ENCODE data around the gene SUSD3.

The SUSD3 gene

DNA sequence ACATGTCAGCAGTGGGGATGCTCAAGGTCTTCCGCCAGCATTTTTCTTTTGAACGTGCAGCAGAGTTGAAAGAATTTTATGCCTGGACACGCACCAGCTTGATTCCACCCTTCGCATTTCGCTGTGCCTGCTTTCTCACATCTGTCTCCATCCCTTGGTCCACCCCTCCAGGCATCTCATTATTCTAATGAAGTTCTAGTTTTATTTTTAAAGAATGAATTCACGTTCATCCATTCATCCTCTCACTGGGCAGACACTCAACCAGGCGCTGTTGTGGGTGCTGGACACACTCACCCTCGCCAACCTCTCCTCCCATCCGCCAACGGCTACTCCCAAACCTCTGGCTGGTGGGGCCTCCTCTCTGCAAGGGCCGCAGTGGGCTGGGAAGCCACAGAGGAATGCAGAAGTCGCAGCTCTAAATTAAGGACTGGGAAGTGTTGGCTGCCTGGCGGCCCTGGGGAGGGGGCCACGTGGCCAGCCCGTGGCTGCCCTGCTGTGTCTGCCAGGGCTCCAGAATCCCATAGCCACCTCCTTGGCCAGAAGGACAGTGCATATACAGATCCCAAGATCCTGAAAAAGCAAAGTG lies 6.7 kb downstream of the SUSD3 start:
- TF ChIP-seq, protein P1, sequence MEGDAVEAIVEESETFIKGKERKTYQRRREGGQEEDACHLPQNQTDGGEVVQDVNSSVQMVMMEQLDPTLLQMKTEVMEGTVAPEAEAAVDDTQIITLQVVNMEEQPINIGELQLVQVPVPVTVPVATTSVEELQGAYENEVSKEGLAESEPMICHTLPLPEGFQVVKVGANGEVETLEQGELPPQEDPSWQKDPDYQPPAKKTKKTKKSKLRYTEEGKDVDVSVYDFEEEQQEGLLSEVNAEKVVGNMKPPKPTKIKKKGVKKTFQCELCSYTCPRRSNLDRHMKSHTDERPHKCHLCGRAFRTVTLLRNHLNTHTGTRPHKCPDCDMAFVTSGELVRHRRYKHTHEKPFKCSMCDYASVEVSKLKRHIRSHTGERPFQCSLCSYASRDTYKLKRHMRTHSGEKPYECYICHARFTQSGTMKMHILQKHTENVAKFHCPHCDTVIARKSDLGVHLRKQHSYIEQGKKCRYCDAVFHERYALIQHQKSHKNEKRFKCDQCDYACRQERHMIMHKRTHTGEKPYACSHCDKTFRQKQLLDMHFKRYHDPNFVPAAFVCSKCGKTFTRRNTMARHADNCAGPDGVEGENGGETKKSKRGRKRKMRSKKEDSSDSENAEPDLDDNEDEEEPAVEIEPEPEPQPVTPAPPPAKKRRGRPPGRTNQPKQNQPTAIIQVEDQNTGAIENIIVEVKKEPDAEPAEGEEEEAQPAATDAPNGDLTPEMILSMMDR (IDR thresholded peaks at IDR 0.05; ENCODE audit: low read depth, low read length) = no peak
- TF ChIP-seq, protein P2, sequence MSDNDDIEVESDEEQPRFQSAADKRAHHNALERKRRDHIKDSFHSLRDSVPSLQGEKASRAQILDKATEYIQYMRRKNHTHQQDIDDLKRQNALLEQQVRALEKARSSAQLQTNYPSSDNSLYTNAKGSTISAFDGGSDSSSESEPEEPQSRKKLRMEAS (IDR thresholded peaks at IDR 0.05; ENCODE audit: low read depth, low read length) = peak; percentile 94
- no peak for TF ChIP-seq POLR2A (IDR thresholded peaks at IDR 0.05; ENCODE audit: extremely low read depth, insufficient read length)
- peak; percentile 76 for TF ChIP-seq MYC (IDR thresholded peaks at IDR 0.05; ENCODE audit: low read depth, low read length)
- H3K4me3 ChIP-seq (ENCODE audit: low read depth, low read length) = peak overlapping the region; percentile 9
- DNase-seq (ENCODE audit: low read depth) = peak; percentile 91

GRCh38 chr9:93066978-93067603 lies 8.6 kb downstream of the SUSD3 start:
- TF ChIP-seq POLR2A (IDR thresholded peaks at IDR 0.05; ENCODE audit: extremely low read depth, insufficient read length) (no peak), MYC (IDR thresholded peaks at IDR 0.05; ENCODE audit: low read depth, low read length) (no peak)
- TF ChIP-seq, protein P2 (IDR thresholded peaks at IDR 0.05; ENCODE audit: low read depth, low read length) = no peak
- TF ChIP-seq, protein P1 (IDR thresholded peaks at IDR 0.05; ENCODE audit: low read depth, low read length) = no peak
- no peak overlapping the region for H3K4me3 ChIP-seq (ENCODE audit: low read depth, low read length)
- DNase-seq (ENCODE audit: low read depth) = no peak

DNA sequence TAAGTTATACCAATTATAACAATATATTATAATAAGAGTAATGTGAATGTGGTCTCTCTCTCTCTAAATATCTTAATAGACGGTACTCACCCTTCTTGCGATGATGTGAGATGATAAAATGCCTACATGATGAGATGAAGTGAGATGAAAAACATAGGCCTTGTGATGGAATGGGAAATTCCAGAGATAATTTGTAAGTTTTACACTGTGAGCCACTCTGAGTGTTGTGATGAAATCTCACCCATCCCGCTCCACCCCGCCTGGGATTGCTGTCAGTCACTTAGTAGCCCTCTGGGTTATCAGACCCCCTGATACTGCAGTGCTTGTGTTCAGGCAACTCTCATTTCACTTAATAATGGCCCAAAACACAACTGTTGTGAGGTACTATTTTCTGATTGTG lies 10.5 kb downstream of the SUSD3 start:
- DNase-seq (ENCODE audit: low read depth) = no peak
- TF ChIP-seq, protein P1 (IDR thresholded peaks at IDR 0.05; ENCODE audit: low read depth, low read length) = no peak
- TF ChIP-seq POLR2A (IDR thresholded peaks at IDR 0.05; ENCODE audit: extremely low read depth, insufficient read length) = no peak
- TF ChIP-seq, protein P2 (IDR thresholded peaks at IDR 0.05; ENCODE audit: low read depth, low read length) = no peak
- no peak for TF ChIP-seq MYC (IDR thresholded peaks at IDR 0.05; ENCODE audit: low read depth, low read length)
- H3K4me3 ChIP-seq (ENCODE audit: low read depth, low read length) = no peak overlapping the region

GRCh38 chr9:93071464-93071863 lies 13.0 kb downstream of the SUSD3 start:
- TF ChIP-seq, protein P2 (IDR thresholded peaks at IDR 0.05; ENCODE audit: low read depth, low read length) = peak; percentile 57
- TF ChIP-seq, protein P1 (IDR thresholded peaks at IDR 0.05; ENCODE audit: low read depth, low read length) = no peak
- H3K4me3 ChIP-seq (ENCODE audit: low read depth, low read length) = no peak overlapping the region
- DNase-seq (ENCODE audit: low read depth) = peak; percentile 57

GRCh38 chr9:93072383-93072795 lies 13.9 kb downstream of the SUSD3 start:
- TF ChIP-seq, protein P1 (IDR thresholded peaks at IDR 0.05; ENCODE audit: low read depth, low read length) = no peak
- no peak for TF ChIP-seq POLR2A (IDR thresholded peaks at IDR 0.05; ENCODE audit: extremely low read depth, insufficient read length)
- TF ChIP-seq MYC (IDR thresholded peaks at IDR 0.05; ENCODE audit: low read depth, low read length) = no peak
- TF ChIP-seq, protein P2 (IDR thresholded peaks at IDR 0.05; ENCODE audit: low read depth, low read length) = no peak
- no peak for DNase-seq (ENCODE audit: low read depth)

More at GRCh38 chr9:93072383-93072795, 13.9 kb downstream of the SUSD3 start:
- no peak overlapping the region for H3K4me3 ChIP-seq (ENCODE audit: low read depth, low read length)

Measured in NB4 (cell line).